Upper lobe of right lung (tissue), 1 donor: ENCODE data around the gene GLS2. TPM values are rescaled to one million over a fixed set of nuclear protein-coding genes. Genes with fewer than 3 reads are reported as not detected.
A peak's percentile ranks its signal among the peaks of the same experiment; 100 is the strongest.

Experiments
- ATAC-seq: fragments of 200-7000 bp; cut with Tn5 transposase; one replicate; pipeline ENCODE4 v1.9.1; 2020; ENCODE audit warnings: mild to moderate bottlenecking, moderate library complexity
- DNase-seq: peaks from one replicate; pipeline ENCODE4 v3.0.0-alpha.2; 2020
- H3K27ac ChIP-seq: fragments of 200-600 bp; one replicate; pipeline ENCODE4 v1.8.0; 2022
- H3K27me3 ChIP-seq: fragments of 200-600 bp; one replicate; pipeline ENCODE4 v1.8.0; 2022; ENCODE audit warnings: mild to moderate bottlenecking
- H3K36me3 ChIP-seq: fragments of 200-600 bp; one replicate; pipeline ENCODE4 v1.8.0; 2022
- H3K4me1 ChIP-seq: fragments of 200-600 bp; one replicate; pipeline ENCODE4 v1.8.0; 2022
- H3K4me3 ChIP-seq: fragments of 200-600 bp; one replicate; pipeline ENCODE4 v1.8.0; 2022; ENCODE audit warnings: mild to moderate bottlenecking
- H3K9me3 ChIP-seq: fragments of 200-600 bp; one replicate; pipeline ENCODE4 v1.8.0; 2022
- intact Hi-C: fragments of 100-400 bp; cut with DNase I; formaldehyde crosslinking; loops from one replicate; pipeline ENCODE4 v1.11.0; 2022
- total RNA-seq: library from RNA; stranded (reverse); fragmentation: NEBNext Ultra II Directional; extraction: Animal tissue kit (Norgen Biotek cat#: 25700); gene quantifications from one replicate; pipeline ENCODE4 v1.2.1, GENCODE V29; 2021
- TF ChIP-seq, protein P1 (sequence below): fragments of 200-600 bp; IDR thresholded peaks from one replicate; pipeline ENCODE4 v1.8.0; 2022; ENCODE audit warnings: antibody characterized with exemption
- donor health status: DM: no; HTN: yes; CAD: no; lungs with severe emphysema.

GLS2 gene
- total RNA-seq, 1 donor from 2014 or later: 5.5 TPM

DNA sequence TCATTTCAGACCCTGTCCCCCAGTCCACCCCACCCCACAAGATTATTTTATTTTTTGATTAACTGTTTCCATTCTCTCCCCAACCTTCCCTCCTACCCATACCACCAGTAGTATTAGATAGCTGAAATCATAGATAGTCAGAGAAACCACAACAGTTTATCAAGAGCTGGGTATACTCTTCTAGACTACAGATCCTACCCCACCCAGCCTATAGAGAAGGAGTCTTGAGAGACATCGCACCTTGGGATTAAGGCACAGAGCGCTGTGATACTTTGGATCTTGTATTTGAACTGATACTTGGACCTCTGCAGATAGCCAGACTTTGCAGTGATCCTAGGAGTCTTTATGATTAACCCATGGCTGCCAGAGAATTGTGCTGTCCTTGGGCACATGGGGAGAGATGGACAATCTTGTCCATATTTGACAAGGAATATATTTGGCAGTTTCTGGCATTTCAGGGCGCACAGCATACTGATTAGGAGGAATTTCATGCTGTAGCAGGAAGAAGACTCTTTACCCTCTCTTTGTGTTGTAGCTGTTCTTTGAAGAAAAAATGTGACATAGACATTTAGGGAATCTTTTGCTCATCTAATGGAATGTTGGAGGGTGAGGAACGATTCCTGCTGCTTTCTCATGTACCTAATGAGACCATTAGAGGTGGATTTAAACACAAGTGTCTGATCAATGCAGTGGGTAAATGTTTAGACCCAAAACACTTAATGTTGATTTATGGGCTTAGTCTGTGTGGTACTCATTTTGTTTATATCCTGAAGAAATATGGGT is 34.6 kb upstream of the GLS2 start:
- intact Hi-C loops: no loop called here
- peak overlapping the region; percentile 78 for H3K4me3 ChIP-seq
- H3K36me3 ChIP-seq: no peaks in the 10 kb centered on the region
- H3K9me3 ChIP-seq: no peaks in the 10 kb centered on the region
- peaks cover 62% of the 10 kb centered on the region for H3K4me1 ChIP-seq
- ATAC-seq: no peak
- DNase-seq: no peak
- H3K27ac ChIP-seq: peak overlapping the region; percentile 91
- TF ChIP-seq, protein P1, sequence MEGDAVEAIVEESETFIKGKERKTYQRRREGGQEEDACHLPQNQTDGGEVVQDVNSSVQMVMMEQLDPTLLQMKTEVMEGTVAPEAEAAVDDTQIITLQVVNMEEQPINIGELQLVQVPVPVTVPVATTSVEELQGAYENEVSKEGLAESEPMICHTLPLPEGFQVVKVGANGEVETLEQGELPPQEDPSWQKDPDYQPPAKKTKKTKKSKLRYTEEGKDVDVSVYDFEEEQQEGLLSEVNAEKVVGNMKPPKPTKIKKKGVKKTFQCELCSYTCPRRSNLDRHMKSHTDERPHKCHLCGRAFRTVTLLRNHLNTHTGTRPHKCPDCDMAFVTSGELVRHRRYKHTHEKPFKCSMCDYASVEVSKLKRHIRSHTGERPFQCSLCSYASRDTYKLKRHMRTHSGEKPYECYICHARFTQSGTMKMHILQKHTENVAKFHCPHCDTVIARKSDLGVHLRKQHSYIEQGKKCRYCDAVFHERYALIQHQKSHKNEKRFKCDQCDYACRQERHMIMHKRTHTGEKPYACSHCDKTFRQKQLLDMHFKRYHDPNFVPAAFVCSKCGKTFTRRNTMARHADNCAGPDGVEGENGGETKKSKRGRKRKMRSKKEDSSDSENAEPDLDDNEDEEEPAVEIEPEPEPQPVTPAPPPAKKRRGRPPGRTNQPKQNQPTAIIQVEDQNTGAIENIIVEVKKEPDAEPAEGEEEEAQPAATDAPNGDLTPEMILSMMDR: no peak
- H3K27me3 ChIP-seq: no peaks in the 10 kb centered on the region

DNA sequence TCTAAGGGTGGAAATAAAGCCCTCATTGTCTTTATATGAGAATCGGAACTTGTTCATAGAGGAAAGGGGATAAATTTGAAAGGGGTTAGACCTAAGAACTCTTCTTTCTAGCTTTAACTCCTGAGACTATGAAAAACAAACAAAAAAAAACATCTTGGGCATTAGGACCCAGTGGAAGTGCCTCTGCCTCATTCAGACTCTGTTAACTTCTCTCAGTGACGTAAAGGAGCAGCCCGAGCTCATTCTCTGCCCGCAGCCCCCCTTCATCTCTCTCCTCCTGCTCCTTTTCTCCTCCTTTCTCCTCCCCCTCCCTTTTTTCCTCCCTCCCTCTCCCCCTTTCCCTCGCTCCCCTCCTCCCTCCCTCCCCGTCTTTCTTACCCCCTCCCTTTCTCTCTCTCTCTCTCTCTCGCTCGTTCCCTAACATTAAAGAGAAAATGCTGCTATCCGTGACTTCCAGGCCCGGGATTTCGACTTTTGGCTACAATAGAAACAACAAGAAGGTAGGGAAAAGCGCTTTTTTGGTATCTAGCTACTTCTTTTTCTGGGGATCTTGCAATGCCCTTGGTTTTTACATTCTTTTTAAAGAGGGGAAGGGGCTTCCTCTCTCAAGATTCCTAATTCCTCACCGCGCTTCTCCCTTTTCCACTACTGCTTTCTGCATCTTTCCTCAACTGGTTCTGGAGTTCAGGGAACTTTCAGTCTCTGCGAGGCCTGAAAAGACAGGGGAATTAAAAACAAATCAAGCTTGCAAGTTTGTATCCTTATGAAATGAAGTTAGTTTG is 33.8 kb upstream of the GLS2 start, which contains the start of gene RBMS2:
Gene RBMS2, plus strand, starts transcription at position 231 of the 782 bp plus-strand sequence. Its CDS starts 204 bp downstream, at position 435.
- H3K4me3 ChIP-seq: peak within 1 kb of the TSS; percentile 78
- peaks cover 54% of the 10 kb centered on the region for H3K4me1 ChIP-seq
- peak within 1 kb of the TSS; percentile 91 for H3K27ac ChIP-seq
- H3K36me3 ChIP-seq: no peaks in the 10 kb centered on the region
- intact Hi-C loops: no loop called here
- DNase-seq: peak; percentile 81
- no peaks in the 10 kb centered on the region for H3K27me3 ChIP-seq
- TF ChIP-seq, protein P1: no peak
- ATAC-seq: peak; percentile 96
- H3K9me3 ChIP-seq: no peaks in the 10 kb centered on the region

- ATAC-seq: peak; percentile 41
- peak; percentile 76 for DNase-seq
- H3K4me3 ChIP-seq: peak overlapping the region; percentile 78
These were observed 33.2 kb upstream of the GLS2 start for GRCh38 chr12:56521209-56521589.

DNA sequence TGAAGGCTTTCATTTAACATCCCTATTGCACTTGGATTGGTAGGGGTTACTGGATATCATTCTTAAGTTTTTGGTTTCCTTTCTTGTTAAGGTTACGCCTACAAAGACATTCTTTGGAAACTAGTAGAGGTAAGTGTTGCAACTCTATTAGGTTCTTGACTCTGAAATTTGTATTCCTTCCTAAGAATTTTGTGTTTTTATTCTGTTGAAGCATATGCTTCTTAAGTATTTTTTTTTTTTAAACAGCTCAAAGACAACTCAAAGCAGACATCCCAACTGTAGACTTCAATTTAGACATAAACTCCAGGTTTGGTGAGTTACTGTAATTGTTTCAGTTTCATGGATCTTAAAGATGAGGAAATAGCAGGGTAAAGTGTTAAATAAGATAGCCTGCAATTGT is 32.5 kb upstream of the GLS2 start:
- no peaks in the 10 kb centered on the region for H3K36me3 ChIP-seq
- H3K27me3 ChIP-seq: no peaks in the 10 kb centered on the region
- peaks cover 42% of the 10 kb centered on the region for H3K4me1 ChIP-seq
- TF ChIP-seq, protein P1: no peak
- DNase-seq: no peak
- H3K4me3 ChIP-seq: peak overlapping the region; percentile 78
- H3K9me3 ChIP-seq: no peaks in the 10 kb centered on the region
- H3K27ac ChIP-seq: peak overlapping the region; percentile 91
- intact Hi-C loops: no loop called here
- ATAC-seq: peak; percentile 25

More at GRCh38 chr12:56521209-56521589, 33.2 kb upstream of the GLS2 start:
- H3K4me1 ChIP-seq: peaks cover 48% of the 10 kb centered on the region
- H3K27me3 ChIP-seq: no peaks in the 10 kb centered on the region
- no peaks in the 10 kb centered on the region for H3K36me3 ChIP-seq
- TF ChIP-seq, protein P1: no peak
- H3K9me3 ChIP-seq: no peaks in the 10 kb centered on the region
- peak overlapping the region; percentile 91 for H3K27ac ChIP-seq
- intact Hi-C loops: no loop called here

- no peaks in the 10 kb centered on the region for H3K27me3 ChIP-seq
- H3K4me3 ChIP-seq: peak overlapping the region; percentile 78
- intact Hi-C loops: no loop called here
- H3K4me1 ChIP-seq: peaks cover 37% of the 10 kb centered on the region
- DNase-seq (no peak), ATAC-seq (peak; percentile 32)
- no peaks in the 10 kb centered on the region for H3K9me3 ChIP-seq
- TF ChIP-seq, protein P1: no peak
- H3K27ac ChIP-seq: peak overlapping the region; percentile 91
- no peaks in the 10 kb centered on the region for H3K36me3 ChIP-seq
These were observed 32.1 kb upstream of the GLS2 start for GRCh38 chr12:56520048-56520447.
